ENCODE measurements around the gene TTC16.

Gene TTC16

GRCh38 chr9:127735530-127736185, 19.8 kb downstream of the TTC16 start:
- in situ Hi-C loops (cut with HindIII; ENCODE audit: low sequenced_read_pairs) = no loop called here

- in situ Hi-C loops (cut with HindIII; ENCODE audit: low sequenced_read_pairs) = no loop called here
Measured at GRCh38 chr9:127738666-127739065, 22.8 kb downstream of the TTC16 start.

GRCh38 chr9:127739614-127740330, 23.9 kb downstream of the TTC16 start:
- in situ Hi-C loops (cut with HindIII; ENCODE audit: low sequenced_read_pairs) = no loop called here

GRCh38 chr9:127741831-127742434, 26.1 kb downstream of the TTC16 start:
- in situ Hi-C loops (cut with HindIII; ENCODE audit: low sequenced_read_pairs) = no loop called here

GRCh38 chr9:127742435-127743088, 26.7 kb downstream of the TTC16 start:
- in situ Hi-C loops (cut with HindIII; ENCODE audit: low sequenced_read_pairs) = no loop called here

GRCh38 chr9:127744398-127745110, 28.7 kb downstream of the TTC16 start:
- in situ Hi-C loops (cut with HindIII; ENCODE audit: low sequenced_read_pairs) = no loop called here

- in situ Hi-C loops (cut with HindIII; ENCODE audit: low sequenced_read_pairs) = no loop called here
Measured at GRCh38 chr9:127746959-127747569, 31.2 kb downstream of the TTC16 start.

- in situ Hi-C loops (cut with HindIII; ENCODE audit: low sequenced_read_pairs) = no loop called here
Measured at GRCh38 chr9:127749090-127749787, 33.4 kb downstream of the TTC16 start.

- in situ Hi-C loops (cut with HindIII; ENCODE audit: low sequenced_read_pairs) = loop anchor here (25.0 kb wide), 2 partner anchors 111 to 186 kb away; partner anchors contain the start of genes DPM2, ENG and PIP5KL1
Measured at GRCh38 chr9:127751269-127752054, 35.6 kb downstream of the TTC16 start.

GRCh38 chr9:127753148-127753547, 37.3 kb downstream of the TTC16 start:
- in situ Hi-C loops (cut with HindIII; ENCODE audit: low sequenced_read_pairs) = loop anchor here (25.0 kb wide), 2 partner anchors 109 to 184 kb away; partner anchors contain the start of genes DPM2, ENG and PIP5KL1

GRCh38 chr9:127753622-127754021, 37.7 kb downstream of the TTC16 start:
- in situ Hi-C loops (cut with HindIII; ENCODE audit: low sequenced_read_pairs) = loop anchor here (25.0 kb wide), 2 partner anchors 109 to 184 kb away; partner anchors contain the start of genes DPM2, ENG and PIP5KL1

- in situ Hi-C loops (cut with HindIII; ENCODE audit: low sequenced_read_pairs) = loop anchor here (25.0 kb wide), 2 partner anchors 108 to 183 kb away; partner anchors contain the start of genes DPM2, ENG and PIP5KL1
Measured at GRCh38 chr9:127754099-127755060, 38.5 kb downstream of the TTC16 start.

- in situ Hi-C loops (cut with HindIII; ENCODE audit: low sequenced_read_pairs) = loop anchor here (25.0 kb wide), 2 partner anchors 107 to 182 kb away; partner anchors contain the start of genes DPM2, ENG and PIP5KL1
Measured at GRCh38 chr9:127755061-127756060, 39.5 kb downstream of the TTC16 start.

GRCh38 chr9:127756233-127756632, 40.4 kb downstream of the TTC16 start:
- in situ Hi-C loops (cut with HindIII; ENCODE audit: low sequenced_read_pairs) = loop anchor here (25.0 kb wide), 2 partner anchors 106 to 181 kb away; partner anchors contain the start of genes DPM2, ENG and PIP5KL1

- in situ Hi-C loops (cut with HindIII; ENCODE audit: low sequenced_read_pairs) = loop anchor here (25.0 kb wide), 2 partner anchors 106 to 181 kb away; partner anchors contain the start of genes DPM2, ENG and PIP5KL1
Measured at GRCh38 chr9:127756776-127757175, 40.9 kb downstream of the TTC16 start.

GRCh38 chr9:127758843-127759242, 43.0 kb downstream of the TTC16 start:
- in situ Hi-C loops (cut with HindIII; ENCODE audit: low sequenced_read_pairs) = loop anchor here (25.0 kb wide), 2 partner anchors 103 to 178 kb away; partner anchors contain the start of genes DPM2, ENG and PIP5KL1

Measured in endothelial cell of hepatic sinusoid (primary cell).